Vagina (tissue), 2 donors: ENCODE measurements around the gene SLC16A8.

ENCODE experiments used
- POLR2A ChIP-seq, 2 donors: fragments of 450-650 bp; IDR thresholded peaks; one replicate each; pipeline ENCODE4 v1.6.1; 2017; ENCODE audit warnings: antibody characterized with exemption in 2 of 2, mild to moderate bottlenecking in 2 of 2, moderate library complexity in 2 of 2
- TF ChIP-seq, protein P1 (sequence below), 3 experiments: fragments of 450-650 bp in 2 of 3; fragments of 200-600 bp in 1 of 3; sonication (generic) in 1 of 3; IDR thresholded peaks; one replicate each; pipeline ENCODE4 v1.5.1; 2017 to 2019; ENCODE audit warnings: antibody characterized with exemption in 3 of 3, mild to moderate bottlenecking in 2 of 3, moderate library complexity in 2 of 3

DNA sequence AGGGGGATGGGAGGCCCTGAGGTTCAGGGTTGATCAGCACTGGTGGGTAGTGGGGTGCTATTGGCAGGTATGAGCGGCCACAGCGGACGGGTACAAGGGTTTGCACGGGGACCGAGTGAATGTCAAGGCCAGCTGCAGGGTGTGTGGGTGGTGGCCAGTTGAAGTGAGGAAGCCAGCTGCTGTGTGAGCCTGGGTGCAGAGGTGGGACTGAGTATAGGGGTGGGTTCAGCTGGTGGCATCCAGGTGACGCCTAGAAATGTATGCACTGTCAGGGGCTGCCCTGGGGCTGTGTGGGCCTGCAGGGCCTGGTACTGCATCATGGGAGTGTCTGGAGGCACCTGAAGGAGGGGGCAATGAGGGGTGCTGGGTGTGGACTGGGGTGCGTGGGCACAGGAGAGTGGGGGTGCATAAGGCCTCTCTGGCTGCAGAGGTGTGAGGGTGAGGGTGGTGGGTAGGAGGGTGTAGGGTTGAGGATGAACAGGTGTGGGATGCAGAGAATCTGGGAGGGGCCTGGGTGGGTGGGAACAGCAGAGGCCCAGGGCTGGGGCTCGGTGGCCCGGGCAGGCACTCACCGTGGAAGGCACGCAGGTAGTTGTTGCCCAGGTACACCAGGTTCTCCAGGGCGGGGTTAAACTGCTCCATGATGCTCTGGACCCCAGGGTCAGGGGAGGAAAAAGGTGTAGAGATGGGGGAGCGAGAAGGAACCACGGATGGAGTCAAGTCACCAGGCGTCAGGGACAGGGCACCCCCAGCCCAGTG, 24.8 kb upstream of the SLC16A8 start:
- TF ChIP-seq, protein P1, sequence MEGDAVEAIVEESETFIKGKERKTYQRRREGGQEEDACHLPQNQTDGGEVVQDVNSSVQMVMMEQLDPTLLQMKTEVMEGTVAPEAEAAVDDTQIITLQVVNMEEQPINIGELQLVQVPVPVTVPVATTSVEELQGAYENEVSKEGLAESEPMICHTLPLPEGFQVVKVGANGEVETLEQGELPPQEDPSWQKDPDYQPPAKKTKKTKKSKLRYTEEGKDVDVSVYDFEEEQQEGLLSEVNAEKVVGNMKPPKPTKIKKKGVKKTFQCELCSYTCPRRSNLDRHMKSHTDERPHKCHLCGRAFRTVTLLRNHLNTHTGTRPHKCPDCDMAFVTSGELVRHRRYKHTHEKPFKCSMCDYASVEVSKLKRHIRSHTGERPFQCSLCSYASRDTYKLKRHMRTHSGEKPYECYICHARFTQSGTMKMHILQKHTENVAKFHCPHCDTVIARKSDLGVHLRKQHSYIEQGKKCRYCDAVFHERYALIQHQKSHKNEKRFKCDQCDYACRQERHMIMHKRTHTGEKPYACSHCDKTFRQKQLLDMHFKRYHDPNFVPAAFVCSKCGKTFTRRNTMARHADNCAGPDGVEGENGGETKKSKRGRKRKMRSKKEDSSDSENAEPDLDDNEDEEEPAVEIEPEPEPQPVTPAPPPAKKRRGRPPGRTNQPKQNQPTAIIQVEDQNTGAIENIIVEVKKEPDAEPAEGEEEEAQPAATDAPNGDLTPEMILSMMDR (IDR thresholded peaks at IDR 0.05): no peak
- TF ChIP-seq POLR2A (IDR thresholded peaks at IDR 0.05): no peak
